ENCODE measurements around the gene KRTAP11-1.

DNA sequence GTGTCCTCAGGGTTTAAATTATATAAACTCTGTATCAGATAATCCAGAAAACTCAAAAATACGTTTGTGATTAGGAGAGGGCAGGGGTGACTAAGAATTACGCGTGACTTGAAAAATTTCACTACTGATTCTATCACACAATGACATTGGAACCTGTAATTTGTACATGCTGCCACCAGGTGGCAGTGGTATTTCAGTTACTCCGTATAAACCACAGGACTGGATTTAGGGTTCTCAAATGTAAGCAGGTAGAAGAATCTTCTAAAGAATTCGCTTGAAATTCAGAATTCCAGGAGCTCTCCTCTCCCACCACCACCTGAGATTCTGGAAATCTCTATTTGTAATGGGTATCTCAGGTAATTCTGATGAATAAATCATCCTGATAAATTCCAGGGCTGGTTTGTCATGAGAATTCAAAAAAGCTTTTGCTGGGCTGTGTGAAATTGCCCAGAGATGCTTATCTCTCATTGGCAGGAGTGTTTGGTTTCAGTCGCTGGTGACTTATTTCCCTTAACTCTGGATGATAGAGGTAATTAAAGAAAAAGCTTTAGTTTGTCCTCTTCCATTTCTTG lies 50.1 kb downstream of the KRTAP11-1 start:
- TF ChIP-seq, protein P1, sequence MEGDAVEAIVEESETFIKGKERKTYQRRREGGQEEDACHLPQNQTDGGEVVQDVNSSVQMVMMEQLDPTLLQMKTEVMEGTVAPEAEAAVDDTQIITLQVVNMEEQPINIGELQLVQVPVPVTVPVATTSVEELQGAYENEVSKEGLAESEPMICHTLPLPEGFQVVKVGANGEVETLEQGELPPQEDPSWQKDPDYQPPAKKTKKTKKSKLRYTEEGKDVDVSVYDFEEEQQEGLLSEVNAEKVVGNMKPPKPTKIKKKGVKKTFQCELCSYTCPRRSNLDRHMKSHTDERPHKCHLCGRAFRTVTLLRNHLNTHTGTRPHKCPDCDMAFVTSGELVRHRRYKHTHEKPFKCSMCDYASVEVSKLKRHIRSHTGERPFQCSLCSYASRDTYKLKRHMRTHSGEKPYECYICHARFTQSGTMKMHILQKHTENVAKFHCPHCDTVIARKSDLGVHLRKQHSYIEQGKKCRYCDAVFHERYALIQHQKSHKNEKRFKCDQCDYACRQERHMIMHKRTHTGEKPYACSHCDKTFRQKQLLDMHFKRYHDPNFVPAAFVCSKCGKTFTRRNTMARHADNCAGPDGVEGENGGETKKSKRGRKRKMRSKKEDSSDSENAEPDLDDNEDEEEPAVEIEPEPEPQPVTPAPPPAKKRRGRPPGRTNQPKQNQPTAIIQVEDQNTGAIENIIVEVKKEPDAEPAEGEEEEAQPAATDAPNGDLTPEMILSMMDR (IDR thresholded peaks at IDR 0.05 in 8 of 11, conservative IDR thresholded peaks at IDR 0.05 in 3 of 11): peak in 9 of 11 experiments; percentile 18 to 55 (median 41)
- no peak for TF ChIP-seq POLR2AphosphoS5 (IDR thresholded peaks at IDR 0.05)

Data from spleen (tissue), 7 donors.